GM23338 (cell line): ENCODE measurements around the gene NPAS3. TPM values are rescaled to one million over a fixed set of nuclear protein-coding genes. Genes with fewer than 3 reads are reported as not detected.
A peak's percentile ranks its signal among the peaks of the same experiment; 100 is the strongest.

Experiments used
- ATAC-seq: fragments of 200-7000 bp; cut with Tn5 transposase; 3 replicates; pipeline ENCODE4 v1.9.1; 2020
- DNase-seq: peaks from one replicate; pipeline ENCODE4 v3.0.0-alpha.2; 2015; ENCODE audit warnings: low spot score
- H2AFZ ChIP-seq: fragments of 200-600 bp; sonication (generic); 2 replicates; pipeline ENCODE4 v1.8.0; 2016; ENCODE audit warnings: antibody characterized with exemption, mild to moderate bottlenecking, moderate library complexity
- H3F3A ChIP-seq: fragments of 200-600 bp; sonication (generic); replicated peaks from 2 replicates; pipeline ENCODE4 v1.8.0; 2017; ENCODE audit warnings: antibody characterized with exemption, mixed run types, low read depth
- H3K27ac ChIP-seq: fragments of 200-600 bp; sonication (generic); 2 replicates; pipeline ENCODE4 v1.6.1; 2016; ENCODE audit warnings: low read depth
- H3K27me3 ChIP-seq: fragments of 200-600 bp; sonication (generic); 2 replicates; pipeline ENCODE4 v1.8.0; 2016; ENCODE audit warnings: mild to moderate bottlenecking, mixed run types, moderate library complexity; ENCODE audit not compliant: insufficient read depth
- H3K36me3 ChIP-seq: fragments of 200-600 bp; sonication (generic); 2 replicates; pipeline ENCODE4 v1.8.0; 2016; ENCODE audit warnings: mild to moderate bottlenecking; ENCODE audit not compliant: insufficient read depth
- H3K4me1 ChIP-seq: fragments of 200-600 bp; sonication (generic); 2 replicates; pipeline ENCODE4 v1.8.0; 2016; ENCODE audit warnings: mild to moderate bottlenecking, moderate library complexity; ENCODE audit not compliant: insufficient read depth
- H3K4me2 ChIP-seq: fragments of 200-600 bp; sonication (generic); 2 replicates; pipeline ENCODE4 v1.7.1; 2017; ENCODE audit warnings: mixed run types
- H3K4me3 ChIP-seq: fragments of 200-600 bp; sonication (generic); 2 replicates; pipeline ENCODE4 v1.6.1; 2016; ENCODE audit warnings: mixed run types
- H3K79me2 ChIP-seq: fragments of 200-600 bp; sonication (generic); replicated peaks from 2 replicates; pipeline ENCODE4 v1.8.0; 2017; ENCODE audit warnings: mild to moderate bottlenecking; ENCODE audit not compliant: insufficient read depth
- H3K9me2 ChIP-seq: fragments of 200-600 bp; sonication (generic); 2 replicates; pipeline ENCODE4 v1.8.0; 2017; ENCODE audit not compliant: insufficient read depth
- H4K20me1 ChIP-seq: fragments of 200-600 bp; sonication (generic); replicated peaks from 2 replicates; pipeline ENCODE4 v1.8.0; 2017; ENCODE audit warnings: mild to moderate bottlenecking; ENCODE audit not compliant: insufficient read depth
- H3K27ac Mint-ChIP-seq: 2 replicates; pipeline ENCODE4 v1.8.0; 2020; ENCODE audit warnings: inconsistent platforms, mild to moderate bottlenecking, moderate library complexity, mixed read lengths
- H3K27me3 Mint-ChIP-seq: 3 replicates; pipeline ENCODE4 v1.8.0; 2022; ENCODE audit warnings: low read depth, mild to moderate bottlenecking, moderate library complexity, mixed read lengths, inconsistent platforms; ENCODE audit not compliant: insufficient read depth, poor library complexity
- H3K36me3 Mint-ChIP-seq: 3 replicates; pipeline ENCODE4 v1.8.0; 2021; ENCODE audit warnings: low read depth, mild to moderate bottlenecking, inconsistent platforms, moderate library complexity, mixed read lengths
- H3K4me1 Mint-ChIP-seq: 3 replicates; pipeline ENCODE4 v1.8.0; 2020; ENCODE audit warnings: mild to moderate bottlenecking, inconsistent platforms, mixed read lengths
- H3K4me3 Mint-ChIP-seq: 3 replicates; pipeline ENCODE4 v1.8.0; 2021; ENCODE audit warnings: moderate library complexity, mild to moderate bottlenecking, inconsistent platforms, mixed read lengths
- H3K9me3 Mint-ChIP-seq: 3 replicates; pipeline ENCODE4 v1.8.0; 2020; ENCODE audit warnings: moderate library complexity, mild to moderate bottlenecking, inconsistent platforms, mixed read lengths
- CREB1 ChIP-seq: fragments of 250-450 bp; sonication (Bioruptor Pico); IDR thresholded peaks from 2 replicates; pipeline ENCODE4 v1.5.0; 2020; ENCODE audit warnings: low read depth, mild to moderate bottlenecking, moderate library complexity
- CTCF ChIP-seq, 2 experiments: fragments of 200-600 bp in 1 of 2; sonication (generic) in 1 of 2; conservative IDR thresholded peaks; 2 replicates each; pipeline versions ENCODE4 v1.5.1 to v1.6.1; 2016 to 2017; ENCODE audit warnings: antibody characterized with exemption in 2 of 2, low read depth in 2 of 2, mild to moderate bottlenecking in 2 of 2, moderate library complexity in 1 of 2
- EZH2 ChIP-seq: fragments of 200-600 bp; sonication (generic); IDR thresholded peaks from one replicate; pipeline ENCODE4 v1.8.0; 2017; ENCODE audit warnings: antibody characterized with exemption, mild to moderate bottlenecking, low read depth; ENCODE audit not compliant: unreplicated experiment
- EZH2phosphoT487 ChIP-seq: fragments of 200-600 bp; sonication (generic); IDR thresholded peaks from one replicate; pipeline ENCODE4 v1.8.1; 2018; ENCODE audit warnings: antibody characterized with exemption; ENCODE audit not compliant: unreplicated experiment
- JUNB ChIP-seq: IDR thresholded peaks from one replicate; pipeline ENCODE4 v1.6.1; 2016; ENCODE audit warnings: antibody characterized with exemption; ENCODE audit not compliant: unreplicated experiment
- NANOG ChIP-seq: IDR thresholded peaks from 2 replicates; pipeline ENCODE4 v1.6.1; 2016; ENCODE audit warnings: antibody characterized with exemption, borderline replicate concordance
- POLR2AphosphoS5 ChIP-seq: IDR thresholded peaks from 2 replicates; pipeline ENCODE4 v1.6.1; 2016; ENCODE audit warnings: antibody characterized with exemption, low read depth
- STAT1 ChIP-seq: IDR thresholded peaks from one replicate; pipeline ENCODE4 v1.6.1; 2016; ENCODE audit warnings: antibody characterized with exemption; ENCODE audit not compliant: unreplicated experiment
- ZNF114 ChIP-seq: fragments of 250-450 bp; sonication (Bioruptor Pico); IDR thresholded peaks from 2 replicates; pipeline ENCODE4 v1.5.0; 2020; ENCODE audit warnings: mild to moderate bottlenecking, moderate library complexity
- ZNF331 ChIP-seq: fragments of 250-450 bp; sonication (Bioruptor Pico); IDR thresholded peaks from 2 replicates; pipeline ENCODE4 v1.5.0; 2020; ENCODE audit warnings: low read depth, mild to moderate bottlenecking, moderate library complexity
- ZNF462 ChIP-seq: fragments of 250-450 bp; sonication (Bioruptor Pico); IDR thresholded peaks from 2 replicates; pipeline ENCODE4 v1.5.0; 2020; ENCODE audit warnings: mild to moderate bottlenecking, moderate library complexity
- polyA plus RNA-seq: library from polyadenylated mRNA; unstranded; fragments of >200 nt; fragmentation: Nextera tagmentation; extraction: Ambion mirVana; gene quantifications from 2 replicates; pipeline ENCODE4 v1.2.1, GENCODE V29; 2016
- total RNA-seq: library from RNA; depleted of rRNA; stranded (reverse); fragments of >200 nt; shearing (Covaris generic); gene quantifications from 2 replicates; pipeline ENCODE4 v1.2.3, GENCODE V29; 2014
- TF ChIP-seq, protein P1 (sequence below): IDR thresholded peaks from 2 replicates; pipeline ENCODE4 v1.6.1; 2016; ENCODE audit warnings: antibody characterized with exemption
- TF ChIP-seq, protein P2 (sequence below): IDR thresholded peaks from one replicate; pipeline ENCODE4 v1.6.1; 2018; ENCODE audit warnings: antibody characterized with exemption; ENCODE audit not compliant: unreplicated experiment

The NPAS3 gene
- total and polyA plus RNA-seq, 2 experiments from 2014 or later: 0.17 to 0.19 TPM

GRCh38 chr14:33413381-33413780 is 474.7 kb downstream of the NPAS3 start:
- Histone ChIP-seq H3F3A (no peaks in the 10 kb centered on the region), H3K27ac (no peak overlapping the region), H3K9me2 (peaks cover 2% of the 10 kb centered on the region; the same call in 1 of the 2 replicates), H3K4me2 (no peak overlapping the region), H3K79me2 (no peaks in the 10 kb centered on the region), H2AFZ (peak overlapping the region; percentile 15; the same call in 1 of the 2 replicates), H3K4me3 (no peak overlapping the region), H3K4me1 (peaks cover 12% of the 10 kb centered on the region), H3K36me3 (no peaks in the 10 kb centered on the region), H4K20me1 (no peaks in the 10 kb centered on the region), H3K27me3 (no peaks in the 10 kb centered on the region)
- TF ChIP-seq NANOG: no peak
- no peak for TF ChIP-seq JUNB
- TF ChIP-seq CREB1 (CRISPR knock-in tag): no peak
- TF ChIP-seq CTCF (conservative IDR thresholded peaks at IDR 0.05; ENCODE audit: low read depth in 2 of 2): no peak
- TF ChIP-seq POLR2AphosphoS5: no peak
- no peak for TF ChIP-seq ZNF114 (CRISPR knock-in tag)
- no peak for TF ChIP-seq EZH2
- TF ChIP-seq EZH2phosphoT487: no peak
- no peak for TF ChIP-seq ZNF331 (CRISPR knock-in tag)
- no peak for TF ChIP-seq ZNF462
- TF ChIP-seq, protein P1, sequence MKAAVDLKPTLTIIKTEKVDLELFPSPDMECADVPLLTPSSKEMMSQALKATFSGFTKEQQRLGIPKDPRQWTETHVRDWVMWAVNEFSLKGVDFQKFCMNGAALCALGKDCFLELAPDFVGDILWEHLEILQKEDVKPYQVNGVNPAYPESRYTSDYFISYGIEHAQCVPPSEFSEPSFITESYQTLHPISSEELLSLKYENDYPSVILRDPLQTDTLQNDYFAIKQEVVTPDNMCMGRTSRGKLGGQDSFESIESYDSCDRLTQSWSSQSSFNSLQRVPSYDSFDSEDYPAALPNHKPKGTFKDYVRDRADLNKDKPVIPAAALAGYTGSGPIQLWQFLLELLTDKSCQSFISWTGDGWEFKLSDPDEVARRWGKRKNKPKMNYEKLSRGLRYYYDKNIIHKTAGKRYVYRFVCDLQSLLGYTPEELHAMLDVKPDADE: no peak
- TF ChIP-seq, protein P2, sequence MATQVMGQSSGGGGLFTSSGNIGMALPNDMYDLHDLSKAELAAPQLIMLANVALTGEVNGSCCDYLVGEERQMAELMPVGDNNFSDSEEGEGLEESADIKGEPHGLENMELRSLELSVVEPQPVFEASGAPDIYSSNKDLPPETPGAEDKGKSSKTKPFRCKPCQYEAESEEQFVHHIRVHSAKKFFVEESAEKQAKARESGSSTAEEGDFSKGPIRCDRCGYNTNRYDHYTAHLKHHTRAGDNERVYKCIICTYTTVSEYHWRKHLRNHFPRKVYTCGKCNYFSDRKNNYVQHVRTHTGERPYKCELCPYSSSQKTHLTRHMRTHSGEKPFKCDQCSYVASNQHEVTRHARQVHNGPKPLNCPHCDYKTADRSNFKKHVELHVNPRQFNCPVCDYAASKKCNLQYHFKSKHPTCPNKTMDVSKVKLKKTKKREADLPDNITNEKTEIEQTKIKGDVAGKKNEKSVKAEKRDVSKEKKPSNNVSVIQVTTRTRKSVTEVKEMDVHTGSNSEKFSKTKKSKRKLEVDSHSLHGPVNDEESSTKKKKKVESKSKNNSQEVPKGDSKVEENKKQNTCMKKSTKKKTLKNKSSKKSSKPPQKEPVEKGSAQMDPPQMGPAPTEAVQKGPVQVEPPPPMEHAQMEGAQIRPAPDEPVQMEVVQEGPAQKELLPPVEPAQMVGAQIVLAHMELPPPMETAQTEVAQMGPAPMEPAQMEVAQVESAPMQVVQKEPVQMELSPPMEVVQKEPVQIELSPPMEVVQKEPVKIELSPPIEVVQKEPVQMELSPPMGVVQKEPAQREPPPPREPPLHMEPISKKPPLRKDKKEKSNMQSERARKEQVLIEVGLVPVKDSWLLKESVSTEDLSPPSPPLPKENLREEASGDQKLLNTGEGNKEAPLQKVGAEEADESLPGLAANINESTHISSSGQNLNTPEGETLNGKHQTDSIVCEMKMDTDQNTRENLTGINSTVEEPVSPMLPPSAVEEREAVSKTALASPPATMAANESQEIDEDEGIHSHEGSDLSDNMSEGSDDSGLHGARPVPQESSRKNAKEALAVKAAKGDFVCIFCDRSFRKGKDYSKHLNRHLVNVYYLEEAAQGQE: no peak
- TF ChIP-seq STAT1: no peak
- Mint-ChIP-seq H3K4me3 (no peak overlapping the region), H3K36me3 (peaks cover 2% of the 10 kb centered on the region; the same call in 1 of the 3 replicates), H3K4me1 (peaks cover 14% of the 10 kb centered on the region), H3K9me3 (peaks cover 11% of the 10 kb centered on the region; the same call in 2 of the 3 replicates), H3K27ac (no peak overlapping the region; the same call in 1 of the 2 replicates), H3K27me3 (peaks cover 1% of the 10 kb centered on the region)
- DNase-seq: no peak
- ATAC-seq: no peak; the same call in 2 of the 3 replicates
